GM10248 (cell line): ENCODE measurements around the gene BICC1.

ENCODE experiments used
- CTCF ChIA-PET: fragments of 300-600 bp; sonication (Branson Sonifier 250); formaldehyde crosslinking; extraction: SDS; loops from one replicate; lab custom pipeline; 2021; ENCODE audit warnings: antibody characterized with exemption; lab: Yijun Ruan, JAX
- POLR2A ChIA-PET: fragments of 350-650 bp; sonication (Branson Sonifier 250); formaldehyde crosslinking; extraction: SDS; loops from one replicate; lab custom pipeline; 2020; ENCODE audit warnings: antibody characterized with exemption; lab: Yijun Ruan, JAX
- DNase-seq: peaks from one replicate; pipeline ENCODE4 v3.0.0; 2012; ENCODE audit errors: extremely low spot score
- TF ChIP-seq, protein P1 (sequence below): IDR thresholded peaks from 2 replicates; pipeline ENCODE4 v1.5.1; 2012; ENCODE audit warnings: mild to moderate bottlenecking, low read depth; ENCODE audit errors: extremely low read depth, missing control alignments, control extremely low read depth

The BICC1 gene

DNA sequence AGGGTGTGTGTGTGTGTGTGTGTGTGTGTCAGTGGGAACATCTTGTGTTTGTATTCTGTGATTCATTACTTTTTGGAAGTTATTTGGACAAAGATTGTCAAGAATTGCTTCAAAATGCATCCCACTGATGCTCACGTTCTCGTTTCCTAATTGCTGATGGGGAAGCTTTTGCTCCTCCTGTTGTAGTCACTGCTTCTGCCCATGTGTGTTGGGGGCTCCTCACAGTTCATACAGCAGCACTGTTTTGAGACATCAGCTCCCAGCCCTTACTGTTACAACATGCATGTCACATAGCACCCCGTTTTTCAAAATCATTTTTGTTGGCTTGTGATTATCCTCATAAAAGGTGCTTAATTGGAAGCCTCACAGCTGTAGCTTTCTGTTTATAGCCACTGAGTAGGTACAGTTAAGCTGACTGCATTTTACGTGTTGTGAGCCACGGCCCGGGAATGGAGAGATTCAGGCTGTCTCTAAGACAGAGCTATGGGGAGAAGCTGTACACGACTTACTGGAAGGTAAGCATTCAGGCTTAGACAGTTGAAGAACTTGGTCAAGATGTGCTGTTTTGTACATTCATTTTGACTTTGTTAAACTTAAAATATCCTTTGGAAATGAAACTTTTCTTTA is 87.4 kb downstream of the BICC1 start:
- TF ChIP-seq, protein P1, sequence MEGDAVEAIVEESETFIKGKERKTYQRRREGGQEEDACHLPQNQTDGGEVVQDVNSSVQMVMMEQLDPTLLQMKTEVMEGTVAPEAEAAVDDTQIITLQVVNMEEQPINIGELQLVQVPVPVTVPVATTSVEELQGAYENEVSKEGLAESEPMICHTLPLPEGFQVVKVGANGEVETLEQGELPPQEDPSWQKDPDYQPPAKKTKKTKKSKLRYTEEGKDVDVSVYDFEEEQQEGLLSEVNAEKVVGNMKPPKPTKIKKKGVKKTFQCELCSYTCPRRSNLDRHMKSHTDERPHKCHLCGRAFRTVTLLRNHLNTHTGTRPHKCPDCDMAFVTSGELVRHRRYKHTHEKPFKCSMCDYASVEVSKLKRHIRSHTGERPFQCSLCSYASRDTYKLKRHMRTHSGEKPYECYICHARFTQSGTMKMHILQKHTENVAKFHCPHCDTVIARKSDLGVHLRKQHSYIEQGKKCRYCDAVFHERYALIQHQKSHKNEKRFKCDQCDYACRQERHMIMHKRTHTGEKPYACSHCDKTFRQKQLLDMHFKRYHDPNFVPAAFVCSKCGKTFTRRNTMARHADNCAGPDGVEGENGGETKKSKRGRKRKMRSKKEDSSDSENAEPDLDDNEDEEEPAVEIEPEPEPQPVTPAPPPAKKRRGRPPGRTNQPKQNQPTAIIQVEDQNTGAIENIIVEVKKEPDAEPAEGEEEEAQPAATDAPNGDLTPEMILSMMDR, result no peak
- CTCF ChIA-PET, result no interaction called here
- POLR2A ChIA-PET, result no interaction called here
- no peak for DNase-seq

DNA sequence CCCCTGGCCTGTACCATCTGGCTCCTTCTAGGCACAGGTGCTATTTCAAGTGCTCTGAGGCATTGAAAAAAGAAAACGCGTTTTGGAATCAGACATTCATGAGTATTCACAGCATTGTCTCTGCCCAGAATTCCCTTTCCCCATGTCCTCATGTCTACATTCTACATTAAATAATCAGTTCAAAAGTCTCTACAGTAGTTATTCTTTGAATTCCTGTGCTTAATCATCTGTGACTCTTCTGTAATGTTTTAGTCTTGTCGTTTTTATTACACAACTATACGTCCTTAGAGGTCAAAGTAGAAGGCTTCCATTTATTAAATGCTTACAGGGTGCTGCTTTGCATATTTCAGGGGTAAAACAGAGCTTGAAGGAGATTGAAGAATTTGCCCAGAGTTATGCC is 95.7 kb downstream of the BICC1 start:
- CTCF ChIA-PET, result no interaction called here
- TF ChIP-seq, protein P1, result no peak
- DNase-seq, result no peak
- POLR2A ChIA-PET, result no interaction called here

DNA sequence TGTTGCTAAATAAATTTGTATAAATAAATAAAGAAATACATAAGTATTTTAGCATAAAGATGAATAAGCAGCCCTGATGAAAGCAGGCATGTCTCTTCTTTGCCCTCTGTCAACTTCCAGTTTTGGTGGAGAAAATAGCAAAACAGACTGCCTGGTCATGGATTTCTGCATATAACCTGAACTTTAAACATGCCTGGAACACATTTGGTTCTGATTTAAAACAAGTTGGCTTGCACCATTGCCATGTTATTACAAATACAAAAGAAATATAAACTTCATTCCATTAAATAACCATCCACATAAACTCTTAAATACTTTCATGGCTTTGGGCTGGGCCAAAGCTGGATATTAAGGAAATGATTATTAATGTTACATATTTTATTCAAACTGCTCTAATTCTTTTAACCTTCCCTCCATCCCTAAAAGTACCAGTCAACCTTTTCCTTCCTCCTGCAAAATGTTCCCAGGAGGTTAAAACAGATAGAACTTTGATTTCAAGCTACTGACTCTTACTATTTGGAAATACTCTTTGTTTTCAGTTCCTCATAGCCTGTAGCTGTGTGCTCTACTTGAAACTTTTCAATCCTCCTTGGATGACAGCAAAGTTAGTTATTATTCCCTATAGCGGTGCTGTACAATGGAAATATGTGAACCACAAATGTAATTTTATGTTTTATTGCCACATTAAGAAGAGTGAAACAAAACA is 96.3 kb downstream of the BICC1 start:
- ChIA-PET POLR2A (no interaction called here), CTCF (no interaction called here)

DNA sequence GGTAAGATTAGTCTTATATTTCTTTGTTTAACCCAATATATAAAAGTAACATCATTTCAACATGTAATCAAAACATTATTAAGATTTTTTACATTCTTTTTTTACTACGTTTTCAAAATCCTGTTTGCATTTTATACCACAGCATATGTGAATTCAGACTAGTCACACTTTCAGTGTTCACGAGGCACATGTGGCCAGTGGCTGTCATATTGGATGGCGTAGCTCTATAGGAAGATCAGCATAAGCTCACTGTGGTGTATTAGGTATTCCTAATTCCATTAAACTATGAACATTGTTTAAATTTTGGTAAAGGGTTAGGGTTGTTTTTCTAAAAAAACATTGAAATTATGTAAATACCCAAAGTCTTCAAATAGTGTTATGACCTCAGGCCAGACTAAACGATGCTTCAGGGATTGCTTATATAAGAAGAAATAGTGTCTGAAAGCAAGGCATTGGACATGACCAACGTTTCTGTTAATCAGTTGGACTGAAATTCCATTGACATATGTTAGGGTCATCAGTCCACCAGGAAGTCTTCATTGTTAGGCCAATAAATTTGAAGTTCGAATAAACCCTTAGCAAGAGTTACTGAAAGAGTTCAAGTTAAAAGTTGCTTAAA is 97.0 kb downstream of the BICC1 start:
- no peak for DNase-seq
- POLR2A ChIA-PET, result no interaction called here
- TF ChIP-seq, protein P1, result no peak
- CTCF ChIA-PET, result no interaction called here

More for the DNA sequence above, 96.3 kb downstream of the BICC1 start:
- TF ChIP-seq, protein P1, result no peak
- DNase-seq, result no peak

DNA sequence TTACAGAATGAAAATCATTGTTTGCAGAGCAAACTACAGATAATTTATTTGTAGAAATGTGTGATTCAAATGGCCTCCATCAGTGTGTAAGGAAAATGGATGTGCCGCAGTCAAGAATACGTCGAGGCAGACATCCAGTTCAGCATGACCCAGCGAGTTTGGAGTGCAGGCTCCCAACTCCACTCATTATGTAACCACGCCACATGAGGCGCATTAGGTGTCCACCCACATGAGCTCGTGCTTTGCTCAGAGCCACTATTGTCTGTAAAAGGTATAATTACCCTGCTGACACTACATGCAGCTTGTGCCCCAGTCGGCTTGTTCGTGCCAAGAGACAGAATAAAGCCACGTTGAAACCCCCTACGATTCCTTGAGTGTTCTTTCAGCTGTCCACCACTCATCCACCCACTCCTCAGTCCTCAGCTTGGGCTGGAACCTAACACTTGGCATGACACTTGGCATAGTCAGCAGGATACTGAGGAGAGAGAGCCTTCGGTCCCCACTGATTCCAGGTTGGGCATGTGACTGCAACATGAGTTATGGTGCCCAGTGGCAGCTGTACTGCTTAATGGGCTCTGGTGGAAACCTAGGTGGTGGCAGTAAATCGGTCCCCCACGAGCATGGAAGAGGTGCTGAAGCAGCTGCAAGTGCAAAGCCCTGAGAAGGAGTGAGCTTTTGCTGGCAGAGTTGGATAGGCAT is 102.7 kb downstream of the BICC1 start:
- DNase-seq, result no peak
- ChIA-PET POLR2A (no interaction called here), CTCF (interaction anchor here (0.7 to 1.0 kb wide), 2 partner anchors 10 to 14 kb away, joined by 3 read pairs; no protein-coding TSS in a partner anchor)
- TF ChIP-seq, protein P1, result no peak

DNA sequence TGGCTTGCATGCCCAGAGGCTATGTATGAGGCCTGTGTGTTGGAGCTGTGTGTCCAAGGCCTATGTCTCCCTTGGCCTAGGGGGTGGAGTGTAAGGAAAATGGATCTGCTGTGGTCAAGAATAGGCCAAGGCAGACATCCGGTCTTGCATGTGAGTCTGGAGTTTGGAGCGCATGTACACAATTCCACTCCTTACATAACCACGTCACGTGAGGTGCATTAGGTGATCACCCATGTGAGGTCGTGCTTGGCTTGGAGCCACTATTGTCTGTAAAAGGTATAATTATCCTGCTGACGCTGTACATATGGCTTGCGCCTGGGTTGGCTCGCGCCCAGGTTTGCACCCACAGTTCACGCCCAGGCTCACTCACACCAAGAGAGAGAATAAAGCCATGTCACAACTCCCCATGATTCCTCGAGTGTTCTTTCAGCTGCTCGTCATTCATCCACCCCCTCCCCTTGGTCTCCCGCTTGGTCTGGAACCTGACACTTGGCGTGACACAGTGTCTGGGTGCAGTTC is 105.5 kb downstream of the BICC1 start:
- no peak for DNase-seq
- POLR2A ChIA-PET, result no interaction called here
- CTCF ChIA-PET, result no interaction called here
- TF ChIP-seq, protein P1, result no peak
